B cell (primary cell): ENCODE results near the gene DIAPH1. TPM values are rescaled to one million over a fixed set of nuclear protein-coding genes. Genes with fewer than 3 reads are reported as not detected.
A peak's percentile ranks its signal among the peaks of the same experiment; 100 is the strongest.

Experiments
- ATAC-seq: fragments of 200-7000 bp; cut with Tn5 transposase; one replicate; pipeline ENCODE4 v1.10.0; 2021; ENCODE audit warnings: low read depth, mild to moderate bottlenecking, moderate number of reproducible peaks, moderate library complexity
- CTCF ChIA-PET: fragments of 350-600 bp; sonication (Branson Sonifier 250); formaldehyde crosslinking; loops from one replicate; lab custom pipeline; 2021; ENCODE audit warnings: antibody characterized with exemption, inconsistent platforms; lab: Charles Lee
- POLR2A ChIA-PET: fragments of 350-600 bp; sonication (Branson Sonifier 250); formaldehyde crosslinking; loops from one replicate; lab custom pipeline; 2021; ENCODE audit warnings: antibody characterized with exemption; lab: Charles Lee
- DNase-seq: peaks from one replicate; pipeline ENCODE4 v3.0.0; 2013
- H2AFZ ChIP-seq: 2 replicates; pipeline ENCODE4 v1.6.1; 2012; ENCODE audit warnings: mild to moderate bottlenecking, low read depth, low read length; ENCODE audit not compliant: insufficient read depth, poor library complexity, severe bottlenecking
- H3K27ac ChIP-seq, 2 donors: 1 replicate in 1 of 2; 2 replicates in 1 of 2; pipeline ENCODE4 v1.5.1; 2012 to 2013; ENCODE audit warnings: low read length in 2 of 2, mild to moderate bottlenecking in 2 of 2, moderate library complexity in 1 of 2
- H3K27me3 ChIP-seq, 4 experiments: fragments of 200-600 bp in 1 of 4; sonication (generic) in 1 of 4; replicated peaks in 1 of 4; 1 replicate in 2 of 4; 2 replicates in 2 of 4; pipeline versions ENCODE4 v1.6.1 to v1.7.0; 2013 to 2016; ENCODE audit warnings: low read length in 3 of 4, mild to moderate bottlenecking in 2 of 4, mixed read lengths in 1 of 4, moderate library complexity in 1 of 4; ENCODE audit not compliant: insufficient read depth in 4 of 4, control insufficient read depth in 3 of 4; ENCODE audit errors: control extremely low read depth in 1 of 4
- H3K36me3 ChIP-seq, 2 experiments: replicated peaks in 1 of 2; 1 replicate in 1 of 2; 2 replicates in 1 of 2; pipeline versions ENCODE4 v1.6.1 to v1.7.1; 2013; ENCODE audit warnings: low read length in 1 of 2; ENCODE audit not compliant: insufficient read depth in 2 of 2, control insufficient read depth in 1 of 2; ENCODE audit errors: control extremely low read depth in 1 of 2, extremely low read depth in 1 of 2
- H3K4me1 ChIP-seq, 2 donors: fragments of 200-600 bp in 1 of 2; sonication (generic) in 1 of 2; 1 replicate in 1 of 2; 2 replicates in 1 of 2; pipeline versions ENCODE4 v1.5.1 to v1.6.1; 2013 to 2017; ENCODE audit warnings: low read length in 2 of 2; ENCODE audit not compliant: control insufficient read depth in 2 of 2, insufficient read depth in 2 of 2
- H3K4me2 ChIP-seq: replicated peaks from 2 replicates; pipeline ENCODE3; 2012; ENCODE audit warnings: mild to moderate bottlenecking, low read depth, low read length; ENCODE audit not compliant: poor library complexity, severe bottlenecking
- H3K4me3 ChIP-seq, 5 experiments: fragments of 200-600 bp in 1 of 5; sonication (generic) in 1 of 5; 1 replicate in 3 of 5; 2 replicates in 2 of 5; pipeline versions ENCODE4 v1.5.1 to v1.7.0; 2011 to 2016; ENCODE audit warnings: low read length in 4 of 5, mild to moderate bottlenecking in 4 of 5, low read depth in 2 of 5, control low read depth in 1 of 5, moderate library complexity in 1 of 5; ENCODE audit not compliant: insufficient read depth in 1 of 5; ENCODE audit errors: control extremely low read depth in 1 of 5, extremely low read depth in 1 of 5
- H3K79me2 ChIP-seq: fragments of 200-600 bp; sonication (generic); one replicate; pipeline ENCODE4 v1.6.0; 2016; ENCODE audit warnings: low read length; ENCODE audit not compliant: control insufficient read depth, insufficient read depth
- H3K9ac ChIP-seq: fragments of 200-600 bp; sonication (generic); 2 replicates; pipeline ENCODE4 v1.6.1; 2017; ENCODE audit warnings: mild to moderate bottlenecking, low read length, moderate library complexity
- H3K9me3 ChIP-seq, 3 donors: one replicate each; pipeline versions ENCODE4 v1.6.1 to v1.7.1; 2013; ENCODE audit warnings: low read length in 2 of 3; ENCODE audit not compliant: control insufficient read depth in 2 of 3, insufficient read depth in 1 of 3; ENCODE audit errors: control extremely low read depth in 1 of 3
- H4K20me1 ChIP-seq: 2 replicates; pipeline ENCODE4 v1.6.0; 2012; ENCODE audit warnings: mild to moderate bottlenecking, low read length; ENCODE audit not compliant: insufficient read depth, control insufficient read depth, poor library complexity, severe bottlenecking
- H3K27ac Mint-ChIP-seq: one replicate; pipeline ENCODE4 v1.8.0; 2021; ENCODE audit warnings: mixed read lengths
- H3K27me3 Mint-ChIP-seq: one replicate; pipeline ENCODE4 v1.8.0; 2021; ENCODE audit warnings: mixed read lengths
- H3K4me1 Mint-ChIP-seq: one replicate; pipeline ENCODE4 v1.8.0; 2021; ENCODE audit warnings: mixed read lengths
- H3K4me3 Mint-ChIP-seq: one replicate; pipeline ENCODE4 v1.8.0; 2021; ENCODE audit warnings: mixed read lengths
- H3K9me3 Mint-ChIP-seq: one replicate; pipeline ENCODE4 v1.8.0; 2022; ENCODE audit warnings: mixed read lengths; ENCODE audit not compliant: insufficient read depth
- CTCF ChIP-seq: fragments of 200-600 bp; IDR thresholded peaks from one replicate; pipeline ENCODE4 v1.8.0; 2022; ENCODE audit warnings: antibody characterized with exemption, mild to moderate bottlenecking
- EZH2 ChIP-seq: IDR thresholded peaks from 2 replicates; pipeline ENCODE4 v1.6.1; 2012; ENCODE audit warnings: borderline replicate concordance, low read depth, mild to moderate bottlenecking, moderate library complexity, low read length; ENCODE audit not compliant: insufficient read depth, poor library complexity, severe bottlenecking
- WGBS: methylation state at CpG from one replicate; pipeline ENCODE4 v1.1.5; 2013; ENCODE audit warnings: missing lambda C conversion rate; ENCODE audit not compliant: insufficient coverage; 5-methylcytosine and 5-hydroxymethylcytosine counted together
- intact Hi-C: fragments of 100-400 bp; cut with micrococcal nuclease; formaldehyde crosslinking; loops from one replicate; pipeline ENCODE4 v1.10.0; 2022
- polyA plus RNA-seq: library from polyadenylated mRNA; depleted of rRNA; stranded (reverse); fragments of >200 nt; gene quantifications from 2 replicates; pipeline ENCODE4 v1.2.3, GENCODE V29; 2012
- total RNA-seq, 2 donors: library from RNA; stranded (reverse); fragments of 120-200 nt in 1 of 2; gene quantifications; 1 replicate in 1 of 2; 2 replicates in 1 of 2; pipeline versions ENCODE4 v1.2.3 to v1.2.4, GENCODE V29; 2013 to 2022

DIAPH1 gene
- total and polyA plus RNA-seq, 2 donors (not counting 1 experiment from before 2014, with no cell fraction given), result 59.7 to 113 TPM

GRCh38 chr5:141637767-141638419, 19.1 kb upstream of the DIAPH1 start:
- H3K4me3 Mint-ChIP-seq, result peak overlapping the region; percentile 94

More at GRCh38 chr5:141637767-141638419, 19.1 kb upstream of the DIAPH1 start:
- Histone ChIP-seq H3K27me3 (no peaks in the 10 kb centered on the region), H3K27ac (peak overlapping the region; percentile 58 to 77), H3K36me3 (peaks cover 0 to 18% of the 10 kb centered on the region in 2 experiments), H3K9ac (peak overlapping the region; percentile 97), H4K20me1 (peaks cover 23% of the 10 kb centered on the region), H3K4me3 (peak overlapping the region; percentile 70 to 99 (median 82)), H3K79me2 (peaks cover 39% of the 10 kb centered on the region), H2AFZ (peak overlapping the region; percentile 97), H3K4me1 (peaks cover 30 to 36% of the 10 kb centered on the region in 2 donors), H3K9me3 (no peaks in the 10 kb centered on the region), H3K4me2 (peak overlapping the region; percentile 93)
- ATAC-seq (peak; percentile 45), DNase-seq (peak; percentile 80)
- CTCF ChIA-PET, result interaction anchor here (0.7 to 10.3 kb wide), 13 partner anchors 9 to 331 kb away, joined by 3 to 124 read pairs (median 9); partner anchors contain the start of genes DIAPH1, FCHSD1, PCDH1 and PCDHGA10
- intact Hi-C loops, result loop anchor here (1.0 to 2.0 kb wide), 2 partner anchors 323 to 331 kb away; partner anchors contain the start of gene RNF14
- no peaks in the 10 kb centered on the region for H3K27me3 Mint-ChIP-seq
- TF ChIP-seq EZH2, result no peak
- TF ChIP-seq CTCF, result peak; percentile 77
- peak overlapping the region; percentile 80 for H3K27ac Mint-ChIP-seq
- POLR2A ChIA-PET, result interaction anchor here (0.6 to 3.6 kb wide), 9 partner anchors 13 to 1091 kb away, joined by 3 to 22 read pairs (median 4); partner anchors contain the start of genes DIAPH1 and FCHSD1
- no peaks in the 10 kb centered on the region for H3K9me3 Mint-ChIP-seq
- peaks cover 34% of the 10 kb centered on the region for H3K4me1 Mint-ChIP-seq
- WGBS, result 3% methylated on average over 34 of the region's 40 CpGs
